ENCODE measurements around the gene COQ10A. TPM values are rescaled to one million over a fixed set of nuclear protein-coding genes. Genes with fewer than 3 reads are reported as not detected.

The COQ10A gene
- total RNA-seq, 1 donor: 12.5 TPM

DNA sequence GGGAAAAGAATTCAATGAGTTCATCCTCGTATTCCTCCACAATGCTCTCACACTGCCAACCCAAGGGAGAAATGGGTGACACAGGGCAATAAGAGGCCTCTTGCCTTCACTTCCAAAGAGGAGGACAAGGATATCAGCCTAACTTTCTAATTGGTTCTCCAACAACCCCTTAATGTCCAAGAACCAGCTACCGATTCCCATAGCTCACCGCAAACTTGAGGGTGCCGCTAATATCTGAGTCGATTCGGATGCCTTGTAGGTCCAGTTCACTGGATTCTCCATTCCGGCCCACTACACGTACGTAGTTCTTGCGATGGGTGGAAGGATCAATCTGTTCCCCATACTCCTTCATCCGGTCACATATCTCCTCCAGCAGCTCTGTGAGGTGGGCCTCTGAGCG is 44.3 kb downstream of the COQ10A start:
- DNase-seq (ENCODE audit: low read depth): no peak
- H3K4me3 ChIP-seq (ENCODE audit: low read depth, low read length): no peak overlapping the region
- TF ChIP-seq, protein P1, sequence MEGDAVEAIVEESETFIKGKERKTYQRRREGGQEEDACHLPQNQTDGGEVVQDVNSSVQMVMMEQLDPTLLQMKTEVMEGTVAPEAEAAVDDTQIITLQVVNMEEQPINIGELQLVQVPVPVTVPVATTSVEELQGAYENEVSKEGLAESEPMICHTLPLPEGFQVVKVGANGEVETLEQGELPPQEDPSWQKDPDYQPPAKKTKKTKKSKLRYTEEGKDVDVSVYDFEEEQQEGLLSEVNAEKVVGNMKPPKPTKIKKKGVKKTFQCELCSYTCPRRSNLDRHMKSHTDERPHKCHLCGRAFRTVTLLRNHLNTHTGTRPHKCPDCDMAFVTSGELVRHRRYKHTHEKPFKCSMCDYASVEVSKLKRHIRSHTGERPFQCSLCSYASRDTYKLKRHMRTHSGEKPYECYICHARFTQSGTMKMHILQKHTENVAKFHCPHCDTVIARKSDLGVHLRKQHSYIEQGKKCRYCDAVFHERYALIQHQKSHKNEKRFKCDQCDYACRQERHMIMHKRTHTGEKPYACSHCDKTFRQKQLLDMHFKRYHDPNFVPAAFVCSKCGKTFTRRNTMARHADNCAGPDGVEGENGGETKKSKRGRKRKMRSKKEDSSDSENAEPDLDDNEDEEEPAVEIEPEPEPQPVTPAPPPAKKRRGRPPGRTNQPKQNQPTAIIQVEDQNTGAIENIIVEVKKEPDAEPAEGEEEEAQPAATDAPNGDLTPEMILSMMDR (IDR thresholded peaks at IDR 0.05; ENCODE audit: insufficient read depth, low read depth, low read length): no peak

GRCh38 chr12:56315249-56315621 is 48.5 kb downstream of the COQ10A start:
- DNase-seq (ENCODE audit: low read depth): no peak
- H3K4me3 ChIP-seq (ENCODE audit: low read depth, low read length): peak overlapping the region; percentile 84
- TF ChIP-seq, protein P1 (IDR thresholded peaks at IDR 0.05; ENCODE audit: insufficient read depth, low read depth, low read length): no peak

- DNase-seq (ENCODE audit: low read depth): peak; percentile 98
- H3K4me3 ChIP-seq (ENCODE audit: low read depth, low read length): peak within 1 kb of the TSS; percentile 84
- TF ChIP-seq, protein P1 (IDR thresholded peaks at IDR 0.05; ENCODE audit: insufficient read depth, low read depth, low read length): no peak
Observed at GRCh38 chr12:56315622-56316473, 49.1 kb downstream of the COQ10A start, which contains the start of gene CNPY2. Gene CNPY2, minus strand, starts transcription at chr12:56315988. Its CDS starts 771 bp downstream, at chr12:56315217.

DNA sequence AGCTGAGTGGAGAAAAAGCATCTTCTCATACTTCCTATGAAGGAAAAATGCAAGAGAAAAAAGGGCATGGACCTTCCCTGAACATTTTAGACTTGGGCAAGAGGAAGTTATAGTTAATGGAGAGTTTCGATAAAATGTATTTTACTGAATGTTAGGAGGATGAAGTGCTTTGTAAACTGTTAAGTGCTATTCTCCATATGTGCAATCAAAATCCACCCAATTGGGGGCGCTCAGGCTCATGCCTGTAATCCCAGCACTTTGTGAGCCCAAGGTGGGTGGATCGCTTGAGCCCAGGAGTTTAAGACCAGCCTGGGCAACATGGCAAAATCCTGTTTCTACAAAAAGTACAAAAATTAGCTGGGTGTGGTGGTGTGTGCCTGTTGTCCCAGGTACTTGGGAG is 50.9 kb downstream of the COQ10A start:
- DNase-seq (ENCODE audit: low read depth): no peak
- TF ChIP-seq, protein P1 (IDR thresholded peaks at IDR 0.05; ENCODE audit: insufficient read depth, low read depth, low read length): no peak
- no peak overlapping the region for H3K4me3 ChIP-seq (ENCODE audit: low read depth, low read length)

Other genes starting within 250 kb of the COQ10A start
- gene IKZF4, start 245.9 kb upstream of the COQ10A start, total RNA-seq: 1.3 and 3.5 TPM in 2 replicates
- gene RPS26, start 225.0 kb upstream of the COQ10A start, total RNA-seq: 197 and 313 TPM in 2 replicates
- gene ERBB3, start 186.8 kb upstream of the COQ10A start, total RNA-seq: 0.32 and 1.7 TPM in 2 replicates
- gene PA2G4, start 162.4 kb upstream of the COQ10A start, total RNA-seq: 119 and 158 TPM in 2 replicates
- gene RPL41, start 150.3 kb upstream of the COQ10A start, total RNA-seq: 1,700 and 3,242 TPM in 2 replicates
- gene ZC3H10, start 148.7 kb upstream of the COQ10A start, total RNA-seq: 3.9 and 4.3 TPM in 2 replicates
- gene ESYT1, start 138.7 kb upstream of the COQ10A start, total RNA-seq: 300 and 327 TPM in 2 replicates
- gene MYL6B, start 114.4 kb upstream of the COQ10A start, total RNA-seq: 68.2 and 70.9 TPM in 2 replicates
- gene MYL6, start 108.6 kb upstream of the COQ10A start, total RNA-seq: 2,015 and 2,412 TPM in 2 replicates
- gene SMARCC2, start 77.5 kb upstream of the COQ10A start, total RNA-seq: 44.8 and 67.8 TPM in 2 replicates
- gene RNF41, start 45.0 kb upstream of the COQ10A start, total RNA-seq: 112 and 131 TPM in 2 replicates
- gene NABP2, start 42.6 kb upstream of the COQ10A start, total RNA-seq: 23.3 and 28.0 TPM in 2 replicates
- gene SLC39A5, start 36.9 kb upstream of the COQ10A start, total RNA-seq: not detected in 2 replicates
- gene ANKRD52, start 8.6 kb upstream of the COQ10A start, total RNA-seq: 22.2 and 25.9 TPM in 2 replicates
- 150 and 153 TPM in 2 replicates for gene CS, start 33.4 kb downstream of the COQ10A start, total RNA-seq
- gene CNPY2, start 49.0 kb downstream of the COQ10A start, total RNA-seq: 94.7 and 113 TPM in 2 replicates
- 13.0 and 14.8 TPM in 2 replicates for gene PAN2, start 67.1 kb downstream of the COQ10A start, total RNA-seq
- gene IL23A, start 71.9 kb downstream of the COQ10A start, total RNA-seq: 0.32 TPM in 1 of 2 replicates, not detected in the other
- gene STAT2, start 93.2 kb downstream of the COQ10A start, total RNA-seq: 232 and 296 TPM in 2 replicates
- not detected in 2 replicates for gene APOF, start 95.9 kb downstream of the COQ10A start, total RNA-seq
- 7.1 and 7.8 TPM in 2 replicates for gene TIMELESS, start 182.5 kb downstream of the COQ10A start, total RNA-seq
- not detected in 2 replicates for gene MIP, start 187.7 kb downstream of the COQ10A start, total RNA-seq
- gene SPRYD4, start 201.6 kb downstream of the COQ10A start, total RNA-seq: 2.3 and 3.0 TPM in 2 replicates
- gene GLS2, start 221.2 kb downstream of the COQ10A start, total RNA-seq: under 0.01 TPM in 1 of 2 replicates, not detected in the other

Measured in fibroblast of villous mesenchyme (primary cell).